ENCODE results near the gene RANBP1. TPM values are rescaled to one million over a fixed set of nuclear protein-coding genes. Genes with fewer than 3 reads are reported as not detected.
A peak's percentile ranks its signal among the peaks of the same experiment; 100 is the strongest.

The RANBP1 gene
- total and polyA plus RNA-seq, 9 of the 15 experiments (the other 6 are each of a cell fraction or from before 2014, with no cell fraction given), result 162 to 2,891 (median 1,289) TPM

DNA sequence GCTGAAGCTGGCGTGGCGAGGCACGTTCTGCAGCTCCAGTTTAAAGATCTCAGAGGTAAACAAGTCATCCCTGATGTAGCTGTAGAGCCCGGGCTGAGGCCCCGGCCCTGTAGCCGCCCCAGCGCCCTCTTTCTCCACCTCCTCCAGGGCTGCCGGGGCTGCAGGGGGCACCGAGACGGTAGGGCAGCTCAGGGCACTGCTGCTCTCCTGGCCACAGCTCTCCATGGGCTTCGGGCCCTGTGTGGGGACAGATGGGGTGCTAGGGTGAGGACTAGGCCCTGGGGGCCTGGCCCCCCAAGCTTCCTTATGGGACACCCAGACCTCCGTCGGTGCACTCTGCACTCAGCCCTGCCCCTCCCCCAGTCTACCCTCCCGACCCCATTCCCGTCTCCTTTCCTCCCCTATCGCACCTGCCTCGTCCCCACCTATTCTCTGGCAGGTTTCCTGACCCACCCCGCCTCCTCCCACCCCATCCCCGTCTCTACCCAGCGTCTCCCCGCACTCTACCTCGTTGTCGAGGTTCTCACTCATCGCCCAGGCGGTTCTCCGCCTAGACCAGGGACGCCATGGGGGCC is 559 bp downstream of the RANBP1 start (continued):
- TF ChIP-seq RBFOX2 (IDR thresholded peaks at IDR 0.05; ENCODE audit: low read depth, low read length) (peak; percentile 22; the same call in 1 of the 2 replicates), PHB2 (IDR thresholded peaks at IDR 0.05; ENCODE audit: low read depth) (peak; percentile 62; the same call in 1 of the 2 replicates), ERF (CRISPR knock-in tag; IDR thresholded peaks at IDR 0.05) (0 out of 2 replicates have a peak, but pooled peaks have one; percentile 7), ZNF780A (CRISPR knock-in tag; IDR thresholded peaks at IDR 0.05) (no peak), ZNF586 (CRISPR knock-in tag; conservative IDR thresholded peaks at IDR 0.05) (0 out of 2 replicates have a peak, but pooled peaks have one; percentile 51), ZNF561 (CRISPR knock-in tag; conservative IDR thresholded peaks at IDR 0.05) (peak; percentile 78)
- TF ChIP-seq, protein P1, sequence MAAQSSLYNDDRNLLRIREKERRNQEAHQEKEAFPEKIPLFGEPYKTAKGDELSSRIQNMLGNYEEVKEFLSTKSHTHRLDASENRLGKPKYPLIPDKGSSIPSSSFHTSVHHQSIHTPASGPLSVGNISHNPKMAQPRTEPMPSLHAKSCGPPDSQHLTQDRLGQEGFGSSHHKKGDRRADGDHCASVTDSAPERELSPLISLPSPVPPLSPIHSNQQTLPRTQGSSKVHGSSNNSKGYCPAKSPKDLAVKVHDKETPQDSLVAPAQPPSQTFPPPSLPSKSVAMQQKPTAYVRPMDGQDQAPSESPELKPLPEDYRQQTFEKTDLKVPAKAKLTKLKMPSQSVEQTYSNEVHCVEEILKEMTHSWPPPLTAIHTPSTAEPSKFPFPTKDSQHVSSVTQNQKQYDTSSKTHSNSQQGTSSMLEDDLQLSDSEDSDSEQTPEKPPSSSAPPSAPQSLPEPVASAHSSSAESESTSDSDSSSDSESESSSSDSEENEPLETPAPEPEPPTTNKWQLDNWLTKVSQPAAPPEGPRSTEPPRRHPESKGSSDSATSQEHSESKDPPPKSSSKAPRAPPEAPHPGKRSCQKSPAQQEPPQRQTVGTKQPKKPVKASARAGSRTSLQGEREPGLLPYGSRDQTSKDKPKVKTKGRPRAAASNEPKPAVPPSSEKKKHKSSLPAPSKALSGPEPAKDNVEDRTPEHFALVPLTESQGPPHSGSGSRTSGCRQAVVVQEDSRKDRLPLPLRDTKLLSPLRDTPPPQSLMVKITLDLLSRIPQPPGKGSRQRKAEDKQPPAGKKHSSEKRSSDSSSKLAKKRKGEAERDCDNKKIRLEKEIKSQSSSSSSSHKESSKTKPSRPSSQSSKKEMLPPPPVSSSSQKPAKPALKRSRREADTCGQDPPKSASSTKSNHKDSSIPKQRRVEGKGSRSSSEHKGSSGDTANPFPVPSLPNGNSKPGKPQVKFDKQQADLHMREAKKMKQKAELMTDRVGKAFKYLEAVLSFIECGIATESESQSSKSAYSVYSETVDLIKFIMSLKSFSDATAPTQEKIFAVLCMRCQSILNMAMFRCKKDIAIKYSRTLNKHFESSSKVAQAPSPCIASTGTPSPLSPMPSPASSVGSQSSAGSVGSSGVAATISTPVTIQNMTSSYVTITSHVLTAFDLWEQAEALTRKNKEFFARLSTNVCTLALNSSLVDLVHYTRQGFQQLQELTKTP (IDR thresholded peaks at IDR 0.05; ENCODE audit: low read depth in 1 of 2, partially characterized antibody in 2 of 2), result peak; percentile 56 to 90
- TF ChIP-seq, protein P2, sequence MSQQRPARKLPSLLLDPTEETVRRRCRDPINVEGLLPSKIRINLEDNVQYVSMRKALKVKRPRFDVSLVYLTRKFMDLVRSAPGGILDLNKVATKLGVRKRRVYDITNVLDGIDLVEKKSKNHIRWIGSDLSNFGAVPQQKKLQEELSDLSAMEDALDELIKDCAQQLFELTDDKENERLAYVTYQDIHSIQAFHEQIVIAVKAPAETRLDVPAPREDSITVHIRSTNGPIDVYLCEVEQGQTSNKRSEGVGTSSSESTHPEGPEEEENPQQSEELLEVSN (IDR thresholded peaks at IDR 0.05; ENCODE audit: borderline replicate concordance in 1 of 2, extremely low read depth in 1 of 2, insufficient read depth in 1 of 2, insufficient read length in 1 of 2, low read depth in 1 of 2, low read length in 1 of 2, poor library complexity in 1 of 2, severe bottlenecking in 1 of 2), result peak; percentile 18 to 40
- TF ChIP-seq, protein P3, sequence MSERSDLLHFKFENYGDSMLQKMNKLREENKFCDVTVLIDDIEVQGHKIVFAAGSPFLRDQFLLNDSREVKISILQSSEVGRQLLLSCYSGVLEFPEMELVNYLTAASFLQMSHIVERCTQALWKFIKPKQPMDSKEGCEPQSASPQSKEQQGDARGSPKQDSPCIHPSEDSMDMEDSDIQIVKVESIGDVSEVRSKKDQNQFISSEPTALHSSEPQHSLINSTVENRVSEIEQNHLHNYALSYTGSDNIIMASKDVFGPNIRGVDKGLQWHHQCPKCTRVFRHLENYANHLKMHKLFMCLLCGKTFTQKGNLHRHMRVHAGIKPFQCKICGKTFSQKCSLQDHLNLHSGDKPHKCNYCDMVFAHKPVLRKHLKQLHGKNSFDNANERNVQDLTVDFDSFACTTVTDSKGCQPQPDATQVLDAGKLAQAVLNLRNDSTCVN (CRISPR knock-in tag; IDR thresholded peaks at IDR 0.05), result peak; percentile 89
- TF ChIP-seq, protein P4, sequence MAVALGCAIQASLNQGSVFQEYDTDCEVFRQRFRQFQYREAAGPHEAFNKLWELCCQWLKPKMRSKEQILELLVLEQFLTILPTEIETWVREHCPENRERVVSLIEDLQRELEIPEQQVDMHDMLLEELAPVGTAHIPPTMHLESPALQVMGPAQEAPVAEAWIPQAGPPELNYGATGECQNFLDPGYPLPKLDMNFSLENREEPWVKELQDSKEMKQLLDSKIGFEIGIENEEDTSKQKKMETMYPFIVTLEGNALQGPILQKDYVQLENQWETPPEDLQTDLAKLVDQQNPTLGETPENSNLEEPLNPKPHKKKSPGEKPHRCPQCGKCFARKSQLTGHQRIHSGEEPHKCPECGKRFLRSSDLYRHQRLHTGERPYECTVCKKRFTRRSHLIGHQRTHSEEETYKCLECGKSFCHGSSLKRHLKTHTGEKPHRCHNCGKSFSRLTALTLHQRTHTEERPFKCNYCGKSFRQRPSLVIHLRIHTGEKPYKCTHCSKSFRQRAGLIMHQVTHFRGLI (CRISPR knock-in tag; IDR thresholded peaks at IDR 0.05), result 0 out of 2 replicates have a peak, but pooled peaks have one; percentile 57

All from K562 (cell line).